Activated naive CD4-positive, alpha-beta T cell treated with anti-CD3 and anti-CD28 coated beads, Interleukin-2, amount 50 U/mL, for 16 hours (primary cell): ENCODE data around the gene PPP2CA.
A peak's percentile ranks its signal among the peaks of the same experiment; 100 is the strongest.
"Not testable (repeated sequence)": the region's sequence is repeated elsewhere in the genome, so short reads cannot be mapped to it uniquely, and the experiment has no call there.

Experiments used
- DNase-seq: peaks from one replicate; pipeline ENCODE4 v3.0.0-alpha.2; 2020

PPP2CA gene

DNA sequence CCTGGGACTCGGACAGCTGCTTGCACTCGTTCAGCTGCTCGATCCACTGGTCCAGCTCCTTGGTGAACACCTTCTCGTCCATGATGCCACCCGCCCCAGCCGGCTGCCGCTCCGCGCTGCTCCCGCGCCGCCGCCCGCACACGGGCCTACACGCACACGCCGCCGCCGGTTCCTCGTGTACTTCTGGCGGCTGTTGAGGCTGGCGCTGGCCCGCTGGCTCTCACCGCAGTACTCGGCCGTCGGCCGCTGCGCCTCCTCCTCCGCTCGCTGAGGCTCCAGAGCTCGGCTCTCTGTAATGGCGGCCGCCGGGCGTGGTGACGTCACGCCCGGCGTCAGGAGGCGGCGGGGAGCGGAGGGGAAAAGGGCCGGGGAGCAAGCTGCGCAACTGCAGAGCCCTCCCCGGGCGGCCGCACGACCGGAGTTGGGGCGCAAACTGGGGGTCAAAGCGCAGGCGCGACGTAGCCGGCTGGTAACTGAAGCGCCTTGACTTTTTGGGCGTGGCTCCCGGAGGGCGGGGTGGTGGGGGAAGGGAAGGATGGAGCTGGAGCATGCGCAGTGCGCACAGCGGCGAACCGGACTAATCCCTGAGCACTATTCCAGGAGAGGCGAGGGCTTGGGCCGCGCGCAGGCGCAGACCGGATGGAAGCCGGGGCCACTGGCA lies at the start of gene PPP2CA:
TSS of gene PPP2CA (minus strand) at position 294 of the 661 bp plus-strand sequence. CDS start at position 82, 212 bp downstream.
- peak; percentile 99 for DNase-seq

DNA sequence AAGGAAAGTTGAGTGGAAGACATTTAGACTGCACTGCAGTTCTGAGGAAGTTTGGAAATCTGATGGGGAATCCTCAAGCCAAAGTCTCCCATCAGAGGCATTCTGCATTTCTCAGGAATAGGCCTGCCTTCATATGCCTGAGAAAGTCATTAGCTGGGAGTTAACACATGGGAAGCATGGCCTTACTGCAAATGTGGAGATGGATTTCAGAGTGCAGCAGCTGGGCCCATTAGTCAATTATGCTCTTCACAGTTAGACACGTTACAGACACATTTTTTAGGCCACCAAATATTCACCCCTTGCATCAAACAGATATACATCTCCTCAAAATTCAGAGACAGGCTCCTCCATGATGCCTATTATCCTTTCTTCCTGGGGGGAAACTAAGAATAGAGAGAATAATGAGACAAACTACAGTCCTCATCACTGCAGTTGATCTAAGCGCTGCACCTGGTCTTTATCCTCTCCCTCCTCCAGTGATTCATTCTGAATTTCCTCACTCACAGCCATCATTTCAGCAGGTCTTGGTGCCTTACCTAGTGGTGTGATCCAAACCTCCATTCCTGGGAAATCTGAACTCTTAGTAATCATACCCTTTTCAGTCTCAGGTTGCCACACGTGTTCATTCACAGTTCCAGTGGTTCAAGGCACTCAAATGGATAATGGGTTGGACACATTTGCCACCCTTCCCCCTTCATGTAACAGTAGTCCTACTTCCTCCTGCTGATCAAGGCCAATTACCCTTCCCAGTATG lies 47.9 kb upstream of the PPP2CA start:
- no peak for DNase-seq

DNA sequence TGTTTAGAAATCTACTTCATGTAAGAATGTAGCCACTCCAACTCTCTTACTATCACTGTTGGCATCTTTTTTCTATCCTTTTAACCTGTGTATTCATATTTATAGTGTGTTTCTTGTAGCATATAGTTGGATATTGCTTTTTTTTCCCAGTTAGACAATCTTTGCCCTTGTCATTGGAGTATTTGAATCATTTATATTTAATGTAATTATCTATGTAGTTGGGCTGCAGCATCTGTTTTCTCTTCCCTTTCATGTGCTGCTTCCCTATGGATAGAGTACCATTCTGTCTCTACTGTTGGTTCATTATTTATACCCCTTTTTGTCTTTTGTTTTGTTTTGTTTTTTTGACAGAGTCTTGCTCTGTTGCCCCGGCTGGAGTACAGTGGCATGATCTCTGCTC lies 45.2 kb upstream of the PPP2CA start:
- DNase-seq = no peak

DNA sequence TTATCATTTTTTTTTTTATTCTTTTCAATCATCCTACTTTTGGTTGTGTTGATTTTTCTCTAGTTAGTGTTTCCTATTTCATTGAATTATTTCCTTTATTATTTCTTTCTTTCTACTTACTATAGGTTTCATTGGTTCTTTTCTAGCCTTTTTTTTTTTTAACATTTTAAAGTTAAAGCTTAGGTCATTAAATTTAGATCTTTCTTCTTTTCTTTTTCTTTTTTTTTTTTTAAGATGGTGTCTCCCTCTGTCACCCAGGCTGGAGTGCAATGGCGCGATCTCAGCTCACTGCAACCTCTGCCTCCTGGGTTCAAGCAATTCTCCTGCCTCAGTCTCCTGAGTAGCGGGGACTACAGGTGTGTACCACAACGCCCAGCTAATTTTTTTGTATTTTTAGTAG lies 43.0 kb upstream of the PPP2CA start:
- no peak for DNase-seq

DNA sequence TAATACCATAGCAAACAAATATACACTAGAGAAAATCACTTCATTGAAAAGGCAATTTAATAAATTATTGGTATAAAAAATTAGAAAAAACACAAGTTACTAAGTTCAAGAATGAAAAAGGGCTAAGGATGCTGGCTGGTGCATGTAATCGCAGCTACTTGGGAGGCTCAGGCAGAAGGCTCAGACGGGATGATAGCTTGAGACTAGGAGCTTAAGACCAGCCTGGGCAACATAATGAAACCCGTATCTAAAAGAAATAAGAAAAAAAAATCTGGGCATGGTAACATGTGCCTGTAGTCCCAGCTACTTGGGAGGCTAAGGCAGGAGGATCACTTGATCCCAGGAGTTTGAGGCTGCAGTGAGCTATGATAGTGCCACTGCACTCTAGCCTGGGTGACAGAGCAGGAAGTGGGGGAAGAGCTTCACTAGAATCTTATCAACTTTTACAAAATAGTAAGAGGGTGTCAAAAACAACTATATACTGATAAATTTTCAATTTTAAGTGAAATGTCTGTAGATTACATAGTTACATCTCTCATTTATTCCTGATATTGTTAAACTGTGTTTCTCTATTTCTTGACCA lies 42.2 kb upstream of the PPP2CA start:
- no peak for DNase-seq

DNA sequence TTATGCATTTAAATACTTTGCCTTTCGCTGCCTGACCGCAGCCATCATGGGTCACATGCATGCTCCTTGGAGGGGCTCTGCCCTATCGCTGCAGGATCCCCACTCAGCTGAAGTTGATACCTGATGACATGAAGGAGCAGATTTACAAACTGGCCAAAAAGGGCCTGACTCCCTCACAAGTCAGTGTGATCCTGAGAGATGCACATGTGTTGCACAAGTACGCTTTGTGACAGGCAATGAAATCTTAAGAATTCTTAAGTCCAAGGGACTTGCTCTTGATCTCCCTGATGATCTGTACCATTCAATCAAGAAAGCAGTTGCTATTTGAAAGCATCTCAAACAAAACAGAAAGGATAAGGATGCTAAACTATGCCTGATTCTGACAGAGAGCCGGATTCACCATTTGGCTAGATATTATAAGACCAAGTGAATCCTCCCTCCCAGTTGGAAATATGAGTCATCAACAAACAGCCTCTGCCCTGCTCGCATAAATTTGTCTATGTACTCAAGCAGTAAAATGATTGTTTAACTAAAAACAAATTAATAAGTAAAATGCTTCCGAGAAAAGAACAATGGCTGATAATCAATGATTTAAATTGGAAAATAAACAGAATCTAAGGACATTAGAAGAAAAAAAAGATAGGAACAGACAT lies 41.6 kb upstream of the PPP2CA start:
- DNase-seq = no peak

DNA sequence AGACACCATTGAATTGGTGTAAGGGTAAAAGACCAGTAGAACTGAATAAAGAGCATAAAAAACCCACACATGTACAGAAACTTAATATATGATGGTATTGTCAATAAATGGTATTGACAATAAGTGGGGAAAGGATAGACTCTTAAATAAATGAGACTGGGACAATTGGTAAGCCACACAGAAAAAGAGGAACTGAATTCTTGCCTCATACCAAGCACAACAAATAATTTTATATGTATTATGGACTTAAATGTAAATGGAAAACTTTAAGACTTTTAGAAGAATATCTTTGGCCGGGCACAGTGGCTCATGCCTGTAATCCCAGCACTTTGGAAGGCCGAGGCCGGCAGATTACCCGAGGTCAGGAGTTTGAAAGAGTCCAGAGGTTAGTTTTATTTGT lies 37.9 kb upstream of the PPP2CA start:
- no peak for DNase-seq

DNA sequence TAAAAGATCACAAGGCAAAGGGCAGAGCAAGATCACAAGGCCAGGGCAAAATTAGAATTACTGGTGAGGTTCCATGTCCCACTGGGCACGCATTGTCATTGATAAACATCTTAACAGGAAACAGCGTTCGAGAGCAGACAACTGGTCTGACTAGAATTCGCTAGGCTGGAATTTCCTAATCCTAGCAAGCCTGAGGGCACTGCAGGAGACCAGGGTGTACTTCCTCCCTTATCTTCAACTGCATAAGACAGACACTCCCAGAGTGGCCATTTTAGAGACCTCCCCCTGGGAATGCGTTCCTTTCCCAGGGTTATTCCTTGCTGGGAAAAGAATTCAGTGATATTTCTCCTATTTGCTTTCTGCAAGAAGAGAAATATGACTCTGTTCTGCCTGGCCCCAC lies 36.8 kb upstream of the PPP2CA start:
- not testable (repeated sequence) for DNase-seq

DNA sequence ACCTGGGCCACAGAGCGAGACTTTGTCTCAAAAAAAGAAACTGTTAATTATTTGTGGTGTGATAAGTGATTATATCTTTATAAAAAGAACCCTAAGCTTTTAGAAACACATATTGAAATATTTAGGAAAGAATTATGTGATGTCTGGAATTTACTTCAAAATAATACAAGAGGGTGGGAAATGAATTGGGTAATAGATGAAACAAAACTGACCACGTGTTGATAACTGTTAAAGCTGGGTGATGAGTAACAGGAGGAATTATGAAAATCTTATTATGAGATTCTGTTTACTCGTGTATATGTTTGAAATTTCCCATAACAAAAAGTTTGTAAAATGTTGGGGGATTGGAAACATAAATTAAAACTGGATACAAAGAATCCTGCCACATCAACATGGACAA lies 33.0 kb upstream of the PPP2CA start:
- DNase-seq = no peak

DNA sequence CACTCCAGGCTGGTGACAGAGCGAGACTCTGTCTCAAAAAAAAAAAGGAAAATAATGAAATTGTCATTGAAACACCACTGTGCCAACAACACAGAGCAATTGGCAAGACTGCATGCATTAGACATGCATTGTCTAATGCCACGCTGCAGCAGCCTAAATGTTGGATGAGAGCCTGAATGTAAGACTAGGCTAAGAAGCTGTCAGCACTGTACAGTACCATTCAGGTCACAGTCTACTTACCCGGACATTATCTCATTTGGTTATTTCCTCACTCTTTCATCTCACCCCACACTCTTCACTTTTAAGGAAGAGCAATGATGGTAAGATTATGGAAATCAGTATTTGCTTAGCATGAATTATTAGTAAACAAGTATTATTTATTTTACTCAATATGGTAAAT lies 31.3 kb upstream of the PPP2CA start:
- DNase-seq = no peak

DNA sequence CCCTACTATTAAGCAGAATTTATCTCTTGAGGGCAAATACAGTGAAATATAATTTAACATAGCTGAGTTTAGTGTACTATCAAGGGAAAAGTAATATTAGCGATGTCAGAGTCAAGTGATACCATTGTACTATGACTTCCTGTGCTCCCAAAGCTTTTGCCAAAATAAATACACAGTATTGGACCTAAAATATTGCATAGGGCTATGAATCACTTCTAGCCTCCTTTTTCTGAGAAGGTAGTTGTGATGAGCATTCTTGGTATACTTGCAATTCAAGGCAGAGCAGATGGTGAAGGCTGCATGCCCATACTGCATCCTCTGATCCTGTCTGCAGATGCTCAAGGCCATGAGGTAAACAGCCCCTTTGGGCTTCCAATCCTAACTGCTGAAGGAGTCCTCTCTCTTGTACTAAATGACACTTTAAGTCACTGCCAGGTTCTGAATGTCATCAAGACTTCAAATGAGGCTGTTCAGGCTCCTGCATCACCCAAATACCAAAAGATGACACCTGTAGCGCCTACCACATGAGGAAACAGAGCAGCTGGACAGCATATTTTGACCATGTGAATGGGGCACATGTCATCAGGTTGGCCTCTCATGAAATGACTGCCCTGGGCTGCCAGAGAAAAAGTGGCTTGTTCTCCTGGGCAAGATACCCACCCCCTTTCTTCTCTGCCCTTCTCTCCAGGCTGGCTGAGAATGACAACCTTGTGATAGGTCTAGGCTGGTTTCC lies 29.7 kb upstream of the PPP2CA start:
- no peak for DNase-seq

DNA sequence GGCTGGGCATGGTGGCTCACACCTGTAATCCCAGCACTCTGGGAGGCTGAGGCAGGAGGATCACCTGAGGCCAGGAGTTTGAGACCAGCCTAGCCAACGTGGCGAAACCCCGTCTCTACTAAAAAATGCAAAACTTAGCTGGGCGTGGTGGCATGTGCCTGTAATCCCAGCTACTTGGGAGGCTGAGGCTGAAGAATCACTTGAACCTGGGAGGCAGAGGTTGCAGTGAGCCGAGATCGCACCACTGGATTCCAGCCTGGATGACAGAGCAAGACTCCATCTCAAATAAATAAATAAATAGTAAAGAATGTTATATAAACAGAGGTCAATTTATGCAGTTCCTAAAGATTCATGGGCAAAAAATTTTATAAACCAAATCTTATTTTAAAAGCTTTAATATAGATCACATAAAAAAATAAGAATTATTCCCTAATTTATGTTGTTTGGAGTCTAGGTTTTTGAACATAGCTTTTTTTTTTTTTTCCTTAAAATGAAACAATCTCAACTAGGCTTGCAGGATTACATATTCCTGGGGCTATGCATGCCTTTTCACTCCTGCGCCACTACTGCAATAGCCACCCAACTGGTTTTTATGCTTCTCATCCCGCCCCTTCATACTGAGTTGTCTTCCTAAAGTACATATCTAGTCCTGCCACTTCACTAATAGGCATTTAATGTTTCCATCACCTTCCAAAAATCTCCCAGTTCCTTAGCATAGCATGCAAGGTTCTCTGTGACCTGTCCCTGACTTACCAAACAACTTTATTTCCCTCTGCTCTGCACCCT lies 27.7 kb upstream of the PPP2CA start:
- not testable (repeated sequence) for DNase-seq

DNA sequence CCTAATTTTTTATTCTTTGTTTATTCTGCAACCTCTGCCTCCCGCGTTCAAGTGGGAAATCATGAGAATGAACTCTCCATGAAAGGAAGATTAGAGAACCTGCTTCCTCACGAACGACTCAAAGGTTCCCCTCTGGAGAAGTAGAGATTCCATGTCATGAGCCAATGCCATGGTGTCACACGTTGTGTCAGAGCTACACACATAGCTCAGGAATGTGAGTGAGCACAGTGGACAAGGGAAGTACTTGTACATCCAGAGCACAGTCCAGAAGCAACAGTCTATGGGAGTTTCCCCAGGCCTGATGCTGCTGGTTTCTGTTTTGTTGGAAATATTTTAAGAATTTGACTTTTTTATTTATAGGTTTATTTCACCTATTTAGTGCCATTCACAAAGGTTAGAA lies 26.8 kb upstream of the PPP2CA start:
- no peak for DNase-seq

DNA sequence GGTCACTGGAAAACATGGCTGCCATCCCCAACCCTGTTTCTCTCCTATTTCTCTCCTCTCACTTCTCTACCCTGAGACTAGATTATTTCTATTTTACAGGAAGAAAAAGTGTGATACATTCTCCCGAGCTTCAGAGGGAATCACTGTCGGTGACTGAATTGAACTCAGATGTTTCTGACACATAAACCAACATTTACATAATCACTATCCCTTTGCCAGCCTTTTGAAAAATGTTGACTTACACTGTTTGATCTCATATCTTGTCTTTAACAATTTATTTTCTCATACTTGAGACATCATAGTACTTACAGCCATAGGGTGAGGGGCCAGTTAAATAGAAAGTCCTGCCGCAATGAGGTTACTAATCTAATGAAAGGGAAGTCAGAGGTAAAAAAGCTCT lies 25.1 kb upstream of the PPP2CA start:
- DNase-seq = no peak

DNA sequence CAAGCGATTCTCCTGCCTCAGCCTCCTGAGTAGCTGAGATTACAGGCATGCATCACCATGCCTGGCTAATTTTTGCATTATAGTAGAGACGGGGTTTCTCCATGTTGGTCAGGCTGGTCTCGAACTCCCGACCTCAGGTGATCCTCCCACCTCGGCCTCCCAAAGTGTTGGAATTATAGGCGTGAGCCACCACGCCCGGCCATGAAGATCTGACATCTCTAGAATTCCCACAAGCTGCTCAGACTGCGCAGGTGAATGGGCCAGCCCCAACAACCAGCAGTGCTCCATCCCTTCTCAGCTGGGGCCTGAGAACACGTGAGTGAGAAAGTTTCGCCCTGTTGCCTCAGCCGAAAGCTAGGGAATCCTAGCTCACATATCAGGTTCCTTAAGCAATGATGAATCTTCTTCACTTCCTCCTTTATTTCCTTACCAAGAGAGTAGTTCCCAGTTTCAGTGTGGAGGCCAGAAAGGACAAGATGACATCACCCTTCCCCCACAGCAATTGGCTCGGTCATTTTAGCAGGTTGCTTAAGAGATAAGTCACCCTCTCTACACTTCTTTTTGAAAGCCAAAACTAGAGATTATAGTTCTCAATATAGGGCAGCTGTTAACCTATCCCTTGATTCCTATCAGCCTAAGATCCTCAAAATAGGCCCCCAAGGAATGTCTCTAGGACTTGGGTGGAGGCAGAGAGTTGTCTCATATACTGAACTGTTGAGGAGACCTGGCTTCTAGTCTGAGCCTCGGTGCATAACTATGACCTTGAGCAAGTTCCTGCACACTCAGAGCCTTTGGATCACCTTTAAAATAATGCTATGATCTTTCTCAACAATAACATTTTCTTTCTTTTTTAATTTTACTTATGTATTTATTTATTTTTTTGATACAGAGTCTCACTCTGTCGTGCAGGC lies 23.9 kb upstream of the PPP2CA start:
- DNase-seq = no peak

DNA sequence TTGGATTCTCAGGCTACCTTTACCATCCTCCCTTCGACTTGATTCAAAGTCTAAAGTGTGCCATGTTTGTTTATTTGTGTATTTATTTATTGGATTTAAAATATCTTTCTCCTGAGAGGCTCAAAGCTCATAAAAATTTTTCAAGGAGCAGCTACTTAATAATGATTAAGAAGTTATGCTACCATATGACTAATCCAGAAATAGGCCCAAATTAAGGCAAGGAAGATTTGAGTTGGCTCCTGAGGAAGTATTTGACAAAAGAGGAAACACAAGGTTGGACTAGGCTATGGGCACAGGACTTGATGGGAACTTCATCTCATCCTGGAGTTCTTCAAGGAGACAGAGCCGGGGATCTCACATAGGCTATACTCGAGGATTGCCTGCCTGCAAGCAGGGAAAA lies 22.4 kb upstream of the PPP2CA start:
- no peak for DNase-seq

DNA sequence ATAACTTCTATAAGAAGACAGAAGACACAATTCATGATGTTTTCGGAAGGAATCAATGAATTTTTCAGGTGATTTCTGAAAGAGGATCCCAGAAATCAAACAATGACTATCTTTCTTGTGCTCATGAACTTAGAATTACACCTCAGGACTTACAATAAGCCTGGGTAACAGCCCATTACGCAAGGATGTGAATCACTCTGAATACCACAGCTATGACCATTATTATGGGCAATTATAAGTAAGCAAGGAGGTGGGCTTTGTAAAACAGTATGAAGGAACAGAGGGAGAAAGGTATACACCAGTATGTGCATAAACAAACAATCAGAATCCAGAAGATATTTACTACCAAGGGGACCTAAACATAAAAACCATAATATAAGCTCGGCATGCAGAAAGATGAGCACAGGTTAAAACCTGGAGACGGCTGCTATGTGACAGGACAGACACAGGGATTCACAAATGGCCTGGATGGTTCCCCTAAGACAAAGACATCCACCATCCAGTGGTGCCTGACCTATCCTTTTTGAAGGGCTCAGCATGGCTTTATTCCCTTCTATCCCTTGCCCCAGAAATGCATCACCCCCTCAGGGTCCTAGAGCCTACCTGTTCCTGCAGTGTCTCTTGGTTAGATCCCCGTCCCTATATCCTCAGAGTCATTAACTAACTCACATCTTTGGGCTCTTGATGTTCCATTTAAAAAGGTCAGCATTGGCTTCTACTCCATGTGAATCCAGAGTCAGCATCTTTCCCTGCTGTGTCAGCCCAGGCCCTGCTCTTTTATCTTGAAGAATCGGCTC lies 21.8 kb upstream of the PPP2CA start:
- DNase-seq = no peak

DNA sequence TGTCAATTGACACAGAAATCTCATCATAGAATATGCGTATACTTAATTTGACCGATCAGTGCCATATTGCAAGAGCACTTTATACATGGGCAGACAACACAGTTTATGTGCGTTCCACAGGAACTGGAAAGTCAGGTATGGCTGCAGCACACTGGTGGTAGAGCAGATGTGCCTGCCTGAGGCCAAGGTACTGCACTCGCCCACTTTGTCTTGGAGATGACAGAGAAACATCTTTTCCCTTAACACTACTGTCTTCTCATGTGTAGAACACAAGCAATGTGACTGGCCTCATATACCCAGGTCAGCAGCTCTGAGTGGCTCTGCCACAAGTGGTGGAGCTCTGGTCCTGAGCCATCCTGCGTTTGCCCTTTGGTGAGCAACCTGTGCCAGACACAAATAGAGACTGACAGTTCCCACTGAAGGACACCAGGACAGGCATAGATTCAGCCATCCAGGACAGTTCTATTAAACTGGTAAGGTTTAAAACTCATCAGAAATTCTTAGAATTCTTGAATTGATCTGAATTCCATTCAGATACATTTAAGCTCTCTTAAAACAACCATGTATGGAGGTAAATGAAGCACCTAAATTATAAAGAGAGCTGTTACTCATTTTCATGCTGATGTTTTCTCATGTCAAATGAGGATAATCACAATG lies 21.0 kb upstream of the PPP2CA start:
- no peak for DNase-seq

DNA sequence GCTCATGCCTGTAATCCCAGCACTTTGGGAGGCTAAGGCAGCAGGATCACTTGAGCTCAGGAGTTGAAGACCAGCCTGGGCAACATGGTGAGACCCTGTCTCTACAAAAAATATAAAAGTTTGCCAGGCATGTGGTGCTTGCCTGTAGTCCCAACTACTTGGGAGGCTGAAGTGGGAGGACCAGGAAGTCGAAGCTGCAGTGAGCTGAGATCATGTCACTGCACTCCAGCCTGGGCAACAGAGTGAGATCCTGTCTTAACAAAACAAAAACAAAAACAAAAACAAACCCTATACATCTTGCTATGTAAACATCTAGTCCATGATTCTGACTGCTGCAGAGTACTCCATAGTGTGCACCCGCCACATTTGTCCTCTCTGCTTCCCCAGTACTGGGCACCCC lies 19.8 kb upstream of the PPP2CA start:
- DNase-seq = no peak

DNA sequence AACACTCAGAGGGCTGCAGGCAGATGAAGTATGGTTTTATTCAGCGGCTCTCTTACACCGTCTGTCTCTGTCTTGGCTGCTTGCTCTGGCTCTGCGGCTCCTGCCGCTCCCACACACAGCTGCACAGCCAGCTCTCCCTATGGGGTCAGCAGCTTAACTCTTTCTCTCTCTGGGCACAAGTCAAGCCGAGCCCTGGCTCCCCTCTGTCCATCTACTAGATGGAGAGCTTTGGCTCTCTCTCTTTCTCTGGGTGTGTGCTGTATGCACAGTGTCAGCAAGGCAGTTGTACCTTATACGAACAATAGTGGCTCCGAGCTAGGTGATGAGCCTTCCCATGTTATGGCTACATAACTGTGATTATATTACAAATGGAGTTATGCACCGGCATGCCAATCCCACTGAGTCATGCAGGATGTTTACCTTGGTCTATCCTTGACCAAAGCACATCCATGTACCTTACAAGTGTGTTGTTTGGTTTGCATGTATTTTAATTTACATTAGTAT lies 19.3 kb upstream of the PPP2CA start:
- DNase-seq = no peak
